GM19395 (cell line): ENCODE results near the gene HOXB8.

ENCODE experiments used
- ATAC-seq: cut with Tn5 transposase; IDR thresholded peaks from one replicate; pipeline ENCODE4 v1.9.1; 2021; ENCODE audit warnings: mild to moderate bottlenecking, moderate library complexity; ENCODE audit not compliant: unreplicated experiment

The HOXB8 gene

DNA sequence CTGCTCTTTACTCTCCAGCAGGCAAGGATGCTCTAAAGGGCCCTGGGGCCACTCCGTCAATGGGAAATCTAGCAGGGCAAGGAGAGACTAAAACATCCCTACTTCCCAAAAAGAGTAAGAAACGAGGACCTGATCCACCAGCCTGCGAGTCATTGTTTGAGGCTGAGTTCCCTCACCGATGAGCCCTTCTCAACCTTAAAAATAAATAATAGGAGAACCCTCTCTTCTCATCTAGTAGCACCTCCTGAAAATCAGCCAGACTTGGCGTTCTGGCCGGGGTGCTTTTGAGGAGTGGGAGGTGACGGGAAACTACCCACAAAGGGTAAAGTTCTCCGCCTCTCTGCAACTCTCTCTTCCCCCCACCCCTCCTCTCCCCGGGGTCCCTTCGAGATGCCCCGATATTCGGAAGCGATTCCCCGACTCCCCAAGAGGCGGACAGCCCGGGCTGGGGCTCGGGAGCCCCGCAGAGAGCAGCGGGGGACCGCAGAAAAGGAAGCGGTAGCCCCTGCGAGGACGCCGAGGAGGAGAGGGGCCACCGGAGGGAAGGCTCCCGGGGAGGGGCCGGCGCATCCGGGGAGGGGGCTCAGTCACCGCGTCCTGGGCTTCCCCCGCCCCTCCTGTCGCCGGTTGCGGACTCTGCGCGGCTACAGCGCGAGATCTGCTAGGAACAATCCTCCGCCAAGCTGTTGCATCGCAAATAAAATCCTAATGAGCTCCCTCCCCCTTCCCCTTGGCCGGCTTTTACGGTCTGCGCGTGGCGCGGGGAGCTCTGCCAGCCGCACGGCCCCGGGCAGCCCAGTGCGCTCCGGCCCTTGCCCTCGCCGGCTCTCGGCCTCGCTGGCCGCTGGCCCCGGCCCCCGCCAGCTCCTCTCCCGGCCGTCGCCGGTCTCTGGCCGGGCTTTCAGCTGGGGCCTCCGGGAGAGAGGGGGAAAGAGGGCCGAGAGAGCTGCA, 9.7 kb upstream of the HOXB8 start:
- ATAC-seq: no peak

DNA sequence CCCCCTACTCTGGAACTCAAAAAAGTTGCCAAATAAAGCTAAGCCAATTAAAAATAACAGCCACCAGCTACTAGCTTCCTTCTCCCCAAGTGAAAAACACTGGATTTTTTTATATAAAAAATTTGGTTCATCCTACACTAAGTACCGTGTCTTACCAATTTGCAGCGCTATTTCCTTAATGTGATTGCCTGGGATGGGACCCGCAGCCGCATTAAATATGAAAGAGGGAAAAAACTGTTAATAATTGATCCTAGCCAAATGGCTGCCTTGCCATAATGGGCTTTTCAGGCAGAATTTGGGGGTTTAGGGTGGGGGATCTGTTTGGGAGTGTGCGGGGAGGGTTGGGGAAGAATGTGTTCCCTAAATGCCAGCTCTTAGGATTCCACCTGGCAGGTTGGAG, 9.0 kb upstream of the HOXB8 start:
- ATAC-seq: no peak

GRCh38 chr17:48623583-48623982, 8.5 kb upstream of the HOXB8 start:
- no peak for ATAC-seq

- ATAC-seq: no peak
Measured at GRCh38 chr17:48622857-48623256, 7.8 kb upstream of the HOXB8 start.

- ATAC-seq: no peak
Measured at GRCh38 chr17:48621410-48622392, 6.6 kb upstream of the HOXB8 start.

GRCh38 chr17:48620461-48621139, 5.5 kb upstream of the HOXB8 start:
- no peak for ATAC-seq

GRCh38 chr17:48619826-48620449, 4.8 kb upstream of the HOXB8 start:
- no peak for ATAC-seq

- ATAC-seq: no peak
Measured at GRCh38 chr17:48618256-48618896, 3.3 kb upstream of the HOXB8 start.

- ATAC-seq: no peak
Measured at GRCh38 chr17:48617471-48618255, 2.6 kb upstream of the HOXB8 start.

DNA sequence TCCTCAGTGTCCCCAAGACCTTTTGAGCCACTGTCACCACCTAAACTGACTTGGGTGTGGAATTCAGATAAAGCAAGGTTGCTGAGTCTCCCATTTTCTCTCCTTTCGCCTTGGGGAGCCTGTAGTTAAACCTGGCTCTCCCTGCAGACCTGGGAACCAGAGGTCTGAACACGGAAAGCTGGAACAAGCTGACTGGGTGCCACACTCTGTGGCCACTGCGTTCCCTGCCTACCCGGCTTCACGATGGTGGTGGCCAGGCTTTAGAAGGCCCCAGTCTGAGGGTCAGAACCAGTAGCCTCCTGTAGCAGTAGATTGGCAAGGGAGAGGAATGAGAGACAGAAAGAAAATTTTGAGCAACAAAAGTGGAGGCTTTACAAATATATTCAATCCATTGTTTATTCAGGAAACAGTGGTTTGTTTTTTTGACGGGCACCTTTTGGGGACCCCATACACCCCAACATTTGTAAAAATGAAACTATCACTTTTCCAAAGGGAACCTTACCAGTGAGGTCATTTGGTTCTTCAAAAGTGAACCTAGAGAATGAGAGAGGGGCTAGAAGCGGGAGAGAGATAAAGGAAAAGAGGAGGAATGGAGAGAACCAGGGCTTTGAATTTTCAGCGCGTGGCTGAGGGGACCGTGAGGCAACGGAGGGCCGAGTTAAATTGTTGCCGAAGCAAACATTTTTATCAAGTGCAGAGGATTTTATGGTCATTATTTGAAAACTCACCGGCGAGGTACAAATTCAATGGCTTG, 1.8 kb upstream of the HOXB8 start:
- ATAC-seq: no peak

DNA sequence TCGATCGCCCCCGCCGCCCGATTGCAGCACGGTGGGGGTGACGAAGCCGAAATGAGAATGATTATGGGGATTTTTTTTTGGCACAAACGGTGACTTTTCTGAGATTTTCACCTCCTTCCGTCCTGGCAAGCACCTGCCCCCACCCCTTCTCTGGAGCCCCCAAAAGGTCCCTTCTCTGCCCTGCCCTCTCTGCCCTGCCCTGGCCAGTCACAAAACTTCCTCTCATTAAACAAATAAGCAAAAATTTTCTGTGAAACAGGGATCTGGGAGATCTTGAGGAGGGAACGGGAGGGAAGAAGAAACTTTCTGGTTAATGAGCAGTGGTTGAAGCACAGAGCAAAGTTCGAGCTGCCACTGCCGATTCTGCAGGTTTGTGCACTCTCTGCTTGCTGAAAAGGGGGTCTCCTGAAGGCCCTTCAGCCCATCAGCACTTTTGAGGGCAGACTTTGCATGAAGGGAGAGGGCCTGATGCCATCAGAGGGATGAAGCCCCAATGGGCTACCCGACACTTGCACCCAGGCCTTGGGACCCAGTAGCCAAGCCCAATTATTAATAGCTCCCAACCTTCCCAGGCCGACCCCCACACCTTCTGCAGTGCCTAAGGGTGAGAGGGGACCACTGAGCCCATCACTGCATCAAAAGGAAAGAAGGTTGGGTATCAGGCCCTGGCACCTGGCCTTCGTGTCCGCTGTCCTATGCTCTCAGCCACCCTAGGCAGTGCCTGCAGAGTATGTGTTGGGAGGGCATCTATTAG, 1.0 kb upstream of the HOXB8 start:
- ATAC-seq: no peak

- no peak for ATAC-seq
Measured at GRCh38 chr17:48613862-48614694, 1.0 kb downstream of the HOXB8 start.

- no peak for ATAC-seq
Measured at GRCh38 chr17:48612854-48613691, 2.0 kb downstream of the HOXB8 start.

- ATAC-seq: no peak
Measured at GRCh38 chr17:48612456-48612853, 2.6 kb downstream of the HOXB8 start.

GRCh38 chr17:48611681-48612455, 3.2 kb downstream of the HOXB8 start:
- no peak for ATAC-seq
